PC-9 (cell line): Measurements from ENCODE around the gene LIX1. TPM values are rescaled to one million over a fixed set of nuclear protein-coding genes. Genes with fewer than 3 reads are reported as not detected.

Experiments
- BruUV-seq: library from RNA; stranded (reverse); fragments of 400-500 nt; replicated peaks from 2 replicates; lab custom pipeline; 2021; lab: Mats Ljungman, UMichigan
- CTCF ChIA-PET: fragments of 300-600 bp; sonication (Branson Sonifier 250); formaldehyde crosslinking; loops from one replicate; lab custom pipeline; 2022; ENCODE audit warnings: antibody characterized with exemption; lab: Charles Lee
- POLR2A ChIA-PET: fragments of 300-600 bp; sonication (Branson Sonifier 250); formaldehyde crosslinking; loops from one replicate; lab custom pipeline; 2022; ENCODE audit warnings: antibody characterized with exemption; ENCODE audit not compliant: unreplicated experiment; lab: Charles Lee
- DNase-seq, 2 experiments: peaks; one replicate each; pipeline versions ENCODE4 v3.0.0 to v3.0.0-alpha.2; 2015 to 2022; ENCODE audit warnings: mixed read lengths in 1 of 2
- H2AFZ ChIP-seq: fragments of 200-600 bp; sonication (generic); 2 replicates; pipeline ENCODE4 v1.8.1; 2017; ENCODE audit warnings: antibody characterized with exemption
- H3F3A ChIP-seq: fragments of 200-600 bp; sonication (generic); 2 replicates; pipeline ENCODE4 v1.8.1; 2017; ENCODE audit warnings: antibody characterized with exemption, mild to moderate bottlenecking, low read depth; ENCODE audit not compliant: insufficient read depth
- H3K27ac ChIP-seq: fragments of 200-600 bp; sonication (generic); 2 replicates; pipeline ENCODE4 v1.6.1; 2016; ENCODE audit warnings: mixed run types
- H3K27me3 ChIP-seq: fragments of 200-600 bp; sonication (generic); 2 replicates; pipeline ENCODE4 v1.6.1; 2016; ENCODE audit warnings: low read depth, mixed run types; ENCODE audit not compliant: insufficient read depth
- H3K36me3 ChIP-seq: fragments of 200-600 bp; sonication (generic); 2 replicates; pipeline ENCODE4 v1.6.1; 2016; ENCODE audit warnings: low read depth, mixed run types
- H3K4me1 ChIP-seq: fragments of 200-600 bp; sonication (generic); replicated peaks from 2 replicates; pipeline ENCODE4 v1.6.1; 2016; ENCODE audit warnings: mixed run types; ENCODE audit not compliant: insufficient read depth
- H3K4me2 ChIP-seq: fragments of 200-600 bp; sonication (generic); 2 replicates; pipeline ENCODE4 v1.6.1; 2017; ENCODE audit warnings: mixed run types
- H3K4me3 ChIP-seq: fragments of 200-600 bp; sonication (generic); 2 replicates; pipeline ENCODE4 v1.6.1; 2016; ENCODE audit warnings: mixed run types
- H3K79me2 ChIP-seq: fragments of 200-600 bp; sonication (generic); 2 replicates; pipeline ENCODE4 v1.6.1; 2017; ENCODE audit warnings: low read depth, mixed run types
- H3K9me2 ChIP-seq: fragments of 200-600 bp; sonication (generic); 2 replicates; pipeline ENCODE4 v1.8.1; 2017; ENCODE audit warnings: mild to moderate bottlenecking; ENCODE audit not compliant: insufficient read depth
- H3K9me3 ChIP-seq: fragments of 200-600 bp; sonication (generic); 2 replicates; pipeline ENCODE4 v1.8.1; 2016; ENCODE audit warnings: low read depth; ENCODE audit not compliant: insufficient read depth
- H4K20me1 ChIP-seq: fragments of 200-600 bp; sonication (generic); 2 replicates; pipeline ENCODE4 v1.8.1; 2017; ENCODE audit not compliant: insufficient read depth
- EZH2 ChIP-seq: fragments of 200-600 bp; sonication (generic); IDR thresholded peaks from 2 replicates; pipeline ENCODE4 v1.8.0; 2017; ENCODE audit warnings: antibody characterized with exemption, low read depth
- intact Hi-C: fragments of 100-400 bp; cut with micrococcal nuclease; formaldehyde crosslinking; loops from one replicate; pipeline ENCODE4 v1.10.0; 2022; ENCODE audit not compliant: unreplicated experiment
- total RNA-seq: library from RNA; stranded (reverse); gene quantifications from 2 replicates; pipeline ENCODE4 v1.2.3, GENCODE V29; 2021
- TF ChIP-seq, protein P1 (sequence below): fragments of 200-600 bp; sonication (generic); conservative IDR thresholded peaks from 2 replicates; pipeline ENCODE4 v1.6.1; 2017; ENCODE audit warnings: mixed run types, antibody characterized with exemption, mild to moderate bottlenecking, moderate library complexity

Gene LIX1
- total RNA-seq, 1 experiment from 2014 or later: not detected

- intact Hi-C loops: no loop called here
- no TSS peak for BruUV-seq
- CTCF ChIA-PET: no interaction called here
Measured at GRCh38 chr5:97044052-97044451, 98.4 kb downstream of the LIX1 start.

DNA sequence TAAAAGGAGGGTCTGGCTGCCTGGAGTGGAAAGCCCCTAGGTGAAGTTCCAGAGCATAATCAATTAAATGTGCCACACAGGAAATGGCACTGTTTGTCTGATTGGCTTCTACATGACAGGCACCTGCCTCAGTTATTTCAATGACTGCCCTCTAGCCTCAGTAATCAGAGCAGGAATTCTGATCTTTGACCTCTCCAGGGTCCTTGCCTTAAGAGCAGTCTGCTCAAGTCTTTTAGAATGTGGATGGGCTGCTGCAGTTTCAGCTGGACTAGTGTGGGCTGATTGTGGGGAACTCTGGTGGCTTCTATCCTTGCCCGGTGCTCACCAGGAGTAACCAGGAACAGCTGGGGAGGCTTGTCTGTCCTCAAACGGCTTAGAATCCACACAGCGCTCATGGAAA is 98.9 kb downstream of the LIX1 start:
- Histone ChIP-seq H3F3A (no peaks in the 10 kb centered on the region), H2AFZ (no peak overlapping the region), H4K20me1 (no peaks in the 10 kb centered on the region), H3K4me2 (no peak overlapping the region), H3K4me3 (no peak overlapping the region), H3K36me3 (no peaks in the 10 kb centered on the region), H3K27ac (no peak overlapping the region), H3K4me1 (no peaks in the 10 kb centered on the region), H3K9me3 (no peaks in the 10 kb centered on the region), H3K9me2 (no peaks in the 10 kb centered on the region), H3K79me2 (no peaks in the 10 kb centered on the region), H3K27me3 (no peaks in the 10 kb centered on the region)
- intact Hi-C loops: no loop called here
- BruUV-seq: no TSS peak
- no peak for TF ChIP-seq EZH2
- TF ChIP-seq, protein P1, sequence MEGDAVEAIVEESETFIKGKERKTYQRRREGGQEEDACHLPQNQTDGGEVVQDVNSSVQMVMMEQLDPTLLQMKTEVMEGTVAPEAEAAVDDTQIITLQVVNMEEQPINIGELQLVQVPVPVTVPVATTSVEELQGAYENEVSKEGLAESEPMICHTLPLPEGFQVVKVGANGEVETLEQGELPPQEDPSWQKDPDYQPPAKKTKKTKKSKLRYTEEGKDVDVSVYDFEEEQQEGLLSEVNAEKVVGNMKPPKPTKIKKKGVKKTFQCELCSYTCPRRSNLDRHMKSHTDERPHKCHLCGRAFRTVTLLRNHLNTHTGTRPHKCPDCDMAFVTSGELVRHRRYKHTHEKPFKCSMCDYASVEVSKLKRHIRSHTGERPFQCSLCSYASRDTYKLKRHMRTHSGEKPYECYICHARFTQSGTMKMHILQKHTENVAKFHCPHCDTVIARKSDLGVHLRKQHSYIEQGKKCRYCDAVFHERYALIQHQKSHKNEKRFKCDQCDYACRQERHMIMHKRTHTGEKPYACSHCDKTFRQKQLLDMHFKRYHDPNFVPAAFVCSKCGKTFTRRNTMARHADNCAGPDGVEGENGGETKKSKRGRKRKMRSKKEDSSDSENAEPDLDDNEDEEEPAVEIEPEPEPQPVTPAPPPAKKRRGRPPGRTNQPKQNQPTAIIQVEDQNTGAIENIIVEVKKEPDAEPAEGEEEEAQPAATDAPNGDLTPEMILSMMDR: no peak
- POLR2A ChIA-PET: interaction anchor here (0.6 kb wide), 1 partner anchor 105 kb away, joined by 9 read pairs; no protein-coding TSS in a partner anchor
- no peak for DNase-seq
- CTCF ChIA-PET: interaction anchor here (0.7 kb wide), 1 partner anchor 291 kb away, joined by 7 read pairs; no protein-coding TSS in a partner anchor

More at GRCh38 chr5:97044052-97044451, 98.4 kb downstream of the LIX1 start:
- no peaks in the 10 kb centered on the region for H3F3A ChIP-seq
- no peaks in the 10 kb centered on the region for H3K36me3 ChIP-seq
- no peak for TF ChIP-seq EZH2
- no peak overlapping the region for H3K4me2 ChIP-seq
- no peak overlapping the region for H3K27ac ChIP-seq
- H3K4me3 ChIP-seq: no peak overlapping the region
- H3K79me2 ChIP-seq: no peaks in the 10 kb centered on the region
- POLR2A ChIA-PET: interaction anchor here (0.6 to 0.7 kb wide), 2 partner anchors 99 to 106 kb away, joined by 3 to 9 read pairs; no protein-coding TSS in a partner anchor
- no peaks in the 10 kb centered on the region for H3K27me3 ChIP-seq
- no peaks in the 10 kb centered on the region for H3K9me2 ChIP-seq
- H3K9me3 ChIP-seq: no peaks in the 10 kb centered on the region
- no peak for DNase-seq
- no peaks in the 10 kb centered on the region for H4K20me1 ChIP-seq
- no peaks in the 10 kb centered on the region for H3K4me1 ChIP-seq
- no peak overlapping the region for H2AFZ ChIP-seq

DNA sequence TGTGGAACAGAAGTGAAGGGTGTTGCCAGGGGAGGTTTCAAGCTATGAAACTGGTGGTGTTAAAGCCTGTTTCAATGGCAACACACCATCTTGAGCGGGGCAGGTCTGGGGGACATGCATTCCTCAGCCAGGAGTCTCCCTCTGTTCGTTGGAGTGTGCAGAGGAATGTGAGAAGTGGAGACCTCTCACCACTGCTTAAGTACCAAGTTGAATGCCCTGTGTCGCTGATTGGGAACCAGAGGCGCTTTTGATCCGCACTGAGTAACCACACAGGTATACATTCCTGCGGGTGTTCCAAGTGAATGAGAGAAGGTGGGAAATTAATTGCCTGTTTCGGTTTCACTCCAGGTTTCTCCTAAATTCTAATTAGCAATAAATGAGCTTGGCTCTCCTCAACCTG is 99.4 kb downstream of the LIX1 start:
- BruUV-seq: no TSS peak
- no peaks in the 10 kb centered on the region for H3K9me2 ChIP-seq
- H2AFZ ChIP-seq: no peak overlapping the region
- no peaks in the 10 kb centered on the region for H3K27me3 ChIP-seq
- H3K4me1 ChIP-seq: no peaks in the 10 kb centered on the region
- POLR2A ChIA-PET: no interaction called here
- TF ChIP-seq, protein P1: no peak
- no peak for TF ChIP-seq EZH2
- no peaks in the 10 kb centered on the region for H3K9me3 ChIP-seq
- intact Hi-C loops: no loop called here
- no peaks in the 10 kb centered on the region for H3F3A ChIP-seq
- H3K4me3 ChIP-seq: no peak overlapping the region
- H3K4me2 ChIP-seq: no peak overlapping the region
- no peaks in the 10 kb centered on the region for H4K20me1 ChIP-seq
- CTCF ChIA-PET: interaction anchor here (0.7 kb wide), 1 partner anchor 291 kb away, joined by 7 read pairs; no protein-coding TSS in a partner anchor
- no peaks in the 10 kb centered on the region for H3K36me3 ChIP-seq
- no peak for DNase-seq
- H3K79me2 ChIP-seq: no peaks in the 10 kb centered on the region
- H3K27ac ChIP-seq: no peak overlapping the region

Other genes with a start within 250 kb of the LIX1 start
- gene LNPEP, start 206.5 kb downstream of the LIX1 start, total RNA-seq: 15.6 and 18.8 TPM in 2 replicates
- 14.4 and 18.4 TPM in 2 replicates for gene RIOK2, start 40.6 kb upstream of the LIX1 start, total RNA-seq